ENCODE measurements around the gene RAB2B. TPM values are rescaled to one million over a fixed set of nuclear protein-coding genes. Genes with fewer than 3 reads are reported as not detected.

The RAB2B gene
- 28.2 TPM for polyA plus RNA-seq (2013)

- peak; percentile 99 for DNase-seq
- H3K27me3 ChIP-seq (replicated peaks in 2 of 5; ENCODE audit: control insufficient read depth in 4 of 5, insufficient read depth in 5 of 5, low read length in 4 of 5): no peaks in the 10 kb centered on the region
- CTCF ChIA-PET: interaction anchor here (0.9 to 3.4 kb wide), 13 partner anchors 10 to 80 kb away, joined by 4 to 23 read pairs (median 5); partner anchors contain the start of genes CHD8 and METTL3
- H3K36me3 ChIP-seq (ENCODE audit: control insufficient read depth in 4 of 4, insufficient read depth in 4 of 4, low read length in 3 of 4): peaks cover 4 to 22% (median 8%) of the 10 kb centered on the region in 4 experiments
- H3K9me3 ChIP-seq (ENCODE audit: control extremely low read depth in 1 of 5, control insufficient read depth in 4 of 5, insufficient read depth in 2 of 5, low read depth in 1 of 5, low read length in 4 of 5): no peaks in the 10 kb centered on the region
- H3K4me1 ChIP-seq (ENCODE audit: control extremely low read depth in 1 of 4, control insufficient read depth in 4 of 4, insufficient read depth in 4 of 4, low read length in 3 of 4): peaks cover 12 to 19% (median 15%) of the 10 kb centered on the region in 4 experiments
- POLR2A ChIA-PET: interaction anchor here (0.7 to 1.8 kb wide), 7 partner anchors 11 to 261 kb away, joined by 3 to 11 read pairs (median 3); partner anchors contain the start of gene CHD8
- 0% methylated on average over 24 of the region's 49 CpGs for WGBS (ENCODE audit: insufficient coverage)
- peak within 1 kb of the TSS; percentile 95 to 97 for H3K27ac ChIP-seq (ENCODE audit: insufficient read depth in 1 of 2, low read depth in 1 of 2, low read length in 2 of 2, poor library complexity in 1 of 2, severe bottlenecking in 2 of 2)
- H3K4me3 ChIP-seq (ENCODE audit: control insufficient read depth in 1 of 7, extremely low read depth in 1 of 7, insufficient read depth in 4 of 7, low read depth in 2 of 7, low read length in 6 of 7): peak within 1 kb of the TSS; percentile 82 to 100 (median 98)
These were observed at the start of gene RAB2B, which contains the start of gene TOX4 for GRCh38 chr14:21476925-21477681. TSS of gene RAB2B (minus strand) at chr14:21476959. CDS start at chr14:21476872, 87 bp downstream. TSS of gene TOX4 (plus strand) at chr14:21477195. CDS start at chr14:21477279, 84 bp downstream.

- peaks cover 2 to 22% (median 13%) of the 10 kb centered on the region in 4 experiments for H3K4me1 ChIP-seq (ENCODE audit: control extremely low read depth in 1 of 4, control insufficient read depth in 4 of 4, insufficient read depth in 4 of 4, low read length in 3 of 4)
- peak within 1 kb of the TSS in 1 of 2 experiments; percentile 64 for H3K27ac ChIP-seq (ENCODE audit: insufficient read depth in 1 of 2, low read depth in 1 of 2, low read length in 2 of 2, poor library complexity in 1 of 2, severe bottlenecking in 2 of 2)
- peak within 1 kb of the TSS; percentile 23 to 89 (median 72) for H3K4me3 ChIP-seq (ENCODE audit: control insufficient read depth in 1 of 7, extremely low read depth in 1 of 7, insufficient read depth in 4 of 7, low read depth in 2 of 7, low read length in 6 of 7)
- H3K27me3 ChIP-seq (replicated peaks in 2 of 5; ENCODE audit: control insufficient read depth in 4 of 5, insufficient read depth in 5 of 5, low read length in 4 of 5): peaks cover 0 to 1% (median 0%) of the 10 kb centered on the region in 5 experiments
- POLR2A ChIA-PET: interaction anchor here (1.6 to 1.7 kb wide), 2 partner anchors 15 to 28 kb away, joined by 3 to 5 read pairs; partner anchors contain the start of gene METTL3
- no peaks in the 10 kb centered on the region for H3K9me3 ChIP-seq (ENCODE audit: control extremely low read depth in 1 of 5, control insufficient read depth in 4 of 5, insufficient read depth in 2 of 5, low read depth in 1 of 5, low read length in 4 of 5)
- peaks cover 0 to 8% (median 0%) of the 10 kb centered on the region in 4 experiments for H3K36me3 ChIP-seq (ENCODE audit: control insufficient read depth in 4 of 4, insufficient read depth in 4 of 4, low read length in 3 of 4)
- WGBS (ENCODE audit: insufficient coverage): 0% methylated on average over 11 of the region's 43 CpGs
- CTCF ChIA-PET: interaction anchor here (1.0 to 1.5 kb wide), 6 partner anchors 12 to 45 kb away, joined by 3 to 7 read pairs (median 4); partner anchors contain the start of gene METTL3
- peak; percentile 50 to 76 (median 71) for DNase-seq
These were observed 49.4 kb upstream of the RAB2B start, which contains the start of gene SALL2 for GRCh38 chr14:21525962-21526671. TSS of gene SALL2 (minus strand) at chr14:21526346. CDS start at chr14:21526127, 219 bp downstream.

DNA sequence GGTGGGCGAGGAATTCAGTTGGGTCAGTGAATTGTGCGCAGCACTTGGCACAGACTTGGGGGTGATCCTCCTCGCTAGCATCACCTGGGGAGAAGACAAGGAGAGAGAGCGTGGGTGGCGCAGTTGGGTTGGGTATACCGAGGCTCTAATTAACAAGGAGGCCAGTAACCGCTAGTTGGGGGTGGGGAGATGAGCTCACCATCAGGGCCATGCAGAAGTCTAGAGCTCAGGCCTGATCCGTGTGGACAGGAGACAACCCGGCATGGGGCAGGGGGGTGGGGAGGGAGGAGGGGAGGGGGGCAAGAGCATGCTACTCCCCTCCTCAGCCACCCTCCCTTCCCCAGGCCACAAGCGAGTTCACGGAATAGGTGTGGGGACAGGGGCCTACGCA is 48.8 kb upstream of the RAB2B start:
- H3K4me1 ChIP-seq (ENCODE audit: control extremely low read depth in 1 of 4, control insufficient read depth in 4 of 4, insufficient read depth in 4 of 4, low read length in 3 of 4): peaks cover 2 to 22% (median 13%) of the 10 kb centered on the region in 4 experiments
- H3K36me3 ChIP-seq (ENCODE audit: control insufficient read depth in 4 of 4, insufficient read depth in 4 of 4, low read length in 3 of 4): peaks cover 0 to 8% (median 0%) of the 10 kb centered on the region in 4 experiments
- no peak overlapping the region for H3K27ac ChIP-seq (ENCODE audit: insufficient read depth in 1 of 2, low read depth in 1 of 2, low read length in 2 of 2, poor library complexity in 1 of 2, severe bottlenecking in 2 of 2)
- no peak for DNase-seq
- 90% methylated on average over 3 of the region's 12 CpGs for WGBS (ENCODE audit: insufficient coverage)
- H3K9me3 ChIP-seq (ENCODE audit: control extremely low read depth in 1 of 5, control insufficient read depth in 4 of 5, insufficient read depth in 2 of 5, low read depth in 1 of 5, low read length in 4 of 5): no peaks in the 10 kb centered on the region
- peak overlapping the region in 5 of 7 experiments; percentile 67 to 89 (median 79) for H3K4me3 ChIP-seq (ENCODE audit: control insufficient read depth in 1 of 7, extremely low read depth in 1 of 7, insufficient read depth in 4 of 7, low read depth in 2 of 7, low read length in 6 of 7)
- peaks cover 0 to 1% (median 0%) of the 10 kb centered on the region in 5 experiments for H3K27me3 ChIP-seq (replicated peaks in 2 of 5; ENCODE audit: control insufficient read depth in 4 of 5, insufficient read depth in 5 of 5, low read length in 4 of 5)
- CTCF ChIA-PET: interaction anchor here (1.1 to 1.4 kb wide), 3 partner anchors 24 to 30 kb away, joined by 3 to 7 read pairs (median 4); no protein-coding TSS in a partner anchor
- POLR2A ChIA-PET: interaction anchor here (1.6 to 1.7 kb wide), 2 partner anchors 14 to 28 kb away, joined by 3 to 5 read pairs; partner anchors contain the start of gene METTL3

- CTCF ChIA-PET: no interaction called here
- Histone ChIP-seq H3K4me1 (ENCODE audit: control extremely low read depth in 1 of 4, control insufficient read depth in 4 of 4, insufficient read depth in 4 of 4, low read length in 3 of 4) (peaks cover 2 to 22% (median 13%) of the 10 kb centered on the region in 4 experiments), H3K9me3 (ENCODE audit: control extremely low read depth in 1 of 5, control insufficient read depth in 4 of 5, insufficient read depth in 2 of 5, low read depth in 1 of 5, low read length in 4 of 5) (no peaks in the 10 kb centered on the region), H3K36me3 (ENCODE audit: control insufficient read depth in 4 of 4, insufficient read depth in 4 of 4, low read length in 3 of 4) (peaks cover 0 to 8% (median 0%) of the 10 kb centered on the region in 4 experiments), H3K27me3 (replicated peaks in 2 of 5; ENCODE audit: control insufficient read depth in 4 of 5, insufficient read depth in 5 of 5, low read length in 4 of 5) (peaks cover 0 to 1% (median 0%) of the 10 kb centered on the region in 5 experiments), H3K4me3 (ENCODE audit: control insufficient read depth in 1 of 7, extremely low read depth in 1 of 7, insufficient read depth in 4 of 7, low read depth in 2 of 7, low read length in 6 of 7) (peak overlapping the region in 2 of 7 experiments; percentile 16 to 72), H3K27ac (ENCODE audit: insufficient read depth in 1 of 2, low read depth in 1 of 2, low read length in 2 of 2, poor library complexity in 1 of 2, severe bottlenecking in 2 of 2) (no peak overlapping the region)
- no peak for DNase-seq
- WGBS (ENCODE audit: insufficient coverage): 96% methylated on average over 13 of the region's 18 CpGs
- POLR2A ChIA-PET: no interaction called here
These were observed 48.1 kb upstream of the RAB2B start for GRCh38 chr14:21524575-21525490.

GRCh38 chr14:21523203-21523602 is 46.4 kb upstream of the RAB2B start:
- ChIA-PET CTCF (interaction anchor here (0.6 to 1.2 kb wide), 3 partner anchors 10 to 42 kb away, joined by 3 to 6 read pairs (median 4); partner anchors contain the start of gene METTL3), POLR2A (no interaction called here)
- WGBS (ENCODE audit: insufficient coverage): 90% methylated on average over 7 of the region's 7 CpGs
- Histone ChIP-seq H3K27me3 (replicated peaks in 2 of 5; ENCODE audit: control insufficient read depth in 4 of 5, insufficient read depth in 5 of 5, low read length in 4 of 5) (peaks cover 0 to 1% (median 0%) of the 10 kb centered on the region in 5 experiments), H3K27ac (ENCODE audit: insufficient read depth in 1 of 2, low read depth in 1 of 2, low read length in 2 of 2, poor library complexity in 1 of 2, severe bottlenecking in 2 of 2) (no peak overlapping the region), H3K4me3 (ENCODE audit: control insufficient read depth in 1 of 7, extremely low read depth in 1 of 7, insufficient read depth in 4 of 7, low read depth in 2 of 7, low read length in 6 of 7) (no peak overlapping the region), H3K4me1 (ENCODE audit: control extremely low read depth in 1 of 4, control insufficient read depth in 4 of 4, insufficient read depth in 4 of 4, low read length in 3 of 4) (peaks cover 2 to 17% (median 13%) of the 10 kb centered on the region in 4 experiments), H3K36me3 (ENCODE audit: control insufficient read depth in 4 of 4, insufficient read depth in 4 of 4, low read length in 3 of 4) (peaks cover 0 to 8% (median 0%) of the 10 kb centered on the region in 4 experiments), H3K9me3 (ENCODE audit: control extremely low read depth in 1 of 5, control insufficient read depth in 4 of 5, insufficient read depth in 2 of 5, low read depth in 1 of 5, low read length in 4 of 5) (no peaks in the 10 kb centered on the region)
- DNase-seq: no peak

GRCh38 chr14:21521501-21521900 is 44.7 kb upstream of the RAB2B start:
- peaks cover 0 to 1% (median 0%) of the 10 kb centered on the region in 5 experiments for H3K27me3 ChIP-seq (replicated peaks in 2 of 5; ENCODE audit: control insufficient read depth in 4 of 5, insufficient read depth in 5 of 5, low read length in 4 of 5)
- H3K4me3 ChIP-seq (ENCODE audit: control insufficient read depth in 1 of 7, extremely low read depth in 1 of 7, insufficient read depth in 4 of 7, low read depth in 2 of 7, low read length in 6 of 7): no peak overlapping the region
- 86% methylated on average over 1 of the region's 2 CpGs for WGBS (ENCODE audit: insufficient coverage)
- H3K36me3 ChIP-seq (ENCODE audit: control insufficient read depth in 4 of 4, insufficient read depth in 4 of 4, low read length in 3 of 4): peaks cover 0 to 8% (median 0%) of the 10 kb centered on the region in 4 experiments
- H3K9me3 ChIP-seq (ENCODE audit: control extremely low read depth in 1 of 5, control insufficient read depth in 4 of 5, insufficient read depth in 2 of 5, low read depth in 1 of 5, low read length in 4 of 5): no peaks in the 10 kb centered on the region
- ChIA-PET POLR2A (no interaction called here), CTCF (interaction anchor here (0.7 to 2.4 kb wide), 2 partner anchors 10 to 18 kb away, joined by 3 to 11 read pairs; partner anchors contain the start of gene METTL3)
- no peak overlapping the region for H3K27ac ChIP-seq (ENCODE audit: insufficient read depth in 1 of 2, low read depth in 1 of 2, low read length in 2 of 2, poor library complexity in 1 of 2, severe bottlenecking in 2 of 2)
- H3K4me1 ChIP-seq (ENCODE audit: control extremely low read depth in 1 of 4, control insufficient read depth in 4 of 4, insufficient read depth in 4 of 4, low read length in 3 of 4): peaks cover 0 to 3% (median 2%) of the 10 kb centered on the region in 4 experiments
- DNase-seq: no peak
